Spleen (tissue), 11 donors: ENCODE results near the gene RTN3. TPM values are rescaled to one million over a fixed set of nuclear protein-coding genes. Genes with fewer than 3 reads are reported as not detected.

Experiments used
- DNase-seq: peaks from one replicate; pipeline ENCODE4 v3.0.0-alpha.2; 2020
- H3K27ac ChIP-seq, 8 donors: fragments of 200-600 bp; sonication (generic) in 7 of 8; 1 replicate in 4 of 8; 2 replicates in 4 of 8; pipeline versions ENCODE4 v1.5.0 to v1.8.0; 2016 to 2021; ENCODE audit warnings: inconsistent platforms in 4 of 8, mild to moderate bottlenecking in 4 of 8, moderate library complexity in 1 of 8
- H3K27me3 ChIP-seq, 7 donors: fragments of 200-600 bp; sonication (generic) in 6 of 7; replicated peaks in 1 of 7; 1 replicate in 4 of 7; 2 replicates in 3 of 7; pipeline versions ENCODE4 v1.5.0 to v1.8.0; 2016 to 2021; ENCODE audit warnings: inconsistent platforms in 3 of 7, mild to moderate bottlenecking in 1 of 7
- H3K36me3 ChIP-seq, 6 donors: fragments of 200-600 bp; sonication (generic) in 5 of 6; 1 replicate in 4 of 6; 2 replicates in 2 of 6; pipeline versions ENCODE4 v1.5.0 to v1.8.0; 2016 to 2021; ENCODE audit warnings: inconsistent platforms in 2 of 6
- H3K4me1 ChIP-seq, 6 donors: fragments of 200-600 bp; sonication (generic) in 5 of 6; 1 replicate in 3 of 6; 2 replicates in 3 of 6; pipeline versions ENCODE4 v1.5.0 to v1.8.0; 2016 to 2021; ENCODE audit warnings: inconsistent platforms in 3 of 6
- H3K4me3 ChIP-seq, 8 donors: fragments of 200-600 bp; sonication (generic) in 7 of 8; 1 replicate in 4 of 8; 2 replicates in 4 of 8; pipeline versions ENCODE4 v1.5.0 to v1.8.0; 2016 to 2021; ENCODE audit warnings: inconsistent platforms in 4 of 8, mild to moderate bottlenecking in 4 of 8, moderate library complexity in 2 of 8
- H3K9me3 ChIP-seq, 8 donors: fragments of 200-600 bp; sonication (generic) in 7 of 8; 1 replicate in 4 of 8; 2 replicates in 4 of 8; pipeline versions ENCODE4 v1.5.0 to v1.8.0; 2016 to 2021; ENCODE audit warnings: inconsistent platforms in 4 of 8
- CTCF ChIP-seq, 11 experiments: fragments of 200-600 bp in 7 of 11; fragments of 450-650 bp in 4 of 11; sonication (generic) in 4 of 11; IDR thresholded peaks in 8 of 11; conservative IDR thresholded peaks in 3 of 11; 1 replicate in 7 of 11; 2 replicates in 4 of 11; pipeline versions ENCODE4 v1.4.0 to v1.8.0; 2016 to 2021; ENCODE audit warnings: antibody characterized with exemption in 11 of 11, inconsistent platforms in 4 of 11, mild to moderate bottlenecking in 1 of 11
- POLR2A ChIP-seq, 3 donors: fragments of 450-650 bp; IDR thresholded peaks; one replicate each; pipeline ENCODE4 v1.5.1; 2017; ENCODE audit warnings: antibody characterized with exemption in 3 of 3, mild to moderate bottlenecking in 1 of 3
- POLR2AphosphoS5 ChIP-seq, 3 donors: sonication (generic); formaldehyde crosslinking; IDR thresholded peaks; one replicate each; pipeline ENCODE4 v1.5.1; 2017; ENCODE audit warnings: antibody characterized with exemption in 3 of 3
- WGBS, 5 donors: extraction: QIAGEN DNeasy Blood & Tissue Kit in 3 of 5; methylation state at CpG; one replicate each; pipeline versions ENCODE4 v1.1.5 to v1.1.7; 2013 to 2018; 5-methylcytosine and 5-hydroxymethylcytosine counted together
- intact Hi-C: fragments of 100-400 bp; cut with DNase I; formaldehyde crosslinking; loops from one replicate; pipeline ENCODE4 v1.15.0; 2023; ENCODE audit warnings: low total_unique reads
- polyA plus RNA-seq, 3 donors: library from polyadenylated mRNA; stranded (reverse); fragments of 200-250 nt; gene quantifications; one replicate each; pipeline ENCODE4 v1.2.1, GENCODE V29; 2013
- total RNA-seq, 7 donors: library from RNA; depleted of rRNA in 3 of 7; stranded (reverse); fragments of >200 nt in 3 of 7; fragmentation: NEBNext Ultra II Directional in 4 of 7; extraction: Animal tissue kit (Norgen Biotek cat#: 25700) in 4 of 7; gene quantifications; one replicate each; pipeline versions ENCODE4 v1.1.0 to v1.2.1, GENCODE V29; 2016 to 2021
- donor health status: healthy with polysubstance abuse.
- donor health status: DM: no; HTN: no; CAD: no; lungs with moderate emphysema.
- donor health status: DM: no; HTN: no; CAD: no.
- donor health status: Bipolar disorder and iron deficiency.
- donor health status: healthy.
- donor health status: DM: no; HTN: no; CAD: no.
- donor health status: DM: yes; HTN: yes; CAD: no.

The RTN3 gene
- total and polyA plus RNA-seq, 10 donors, result 17.6 to 166 (median 76.2) TPM

- Histone ChIP-seq H3K27ac (no peak overlapping the region), H3K9me3 (no peaks in the 10 kb centered on the region), H3K27me3 (no peaks in the 10 kb centered on the region), H3K36me3 (no peaks in the 10 kb centered on the region), H3K4me1 (peaks cover 0 to 17% (median 7%) of the 10 kb centered on the region in 6 donors), H3K4me3 (no peak overlapping the region)
- intact Hi-C loops, result loop anchor here (5.0 to 10.0 kb wide), 2 partner anchors 260 to 703 kb away; no protein-coding TSS in a partner anchor
- WGBS, 5 donors, result 43 to 86% (median 77%) methylated on average over 1 of the region's 1 CpG
- DNase-seq, result no peak
- TF ChIP-seq POLR2AphosphoS5 (IDR thresholded peaks at IDR 0.05) (no peak), POLR2A (IDR thresholded peaks at IDR 0.05) (no peak), CTCF (IDR thresholded peaks at IDR 0.05 in 8 of 11, conservative IDR thresholded peaks at IDR 0.05 in 3 of 11) (no peak)
Measured at GRCh38 chr11:63737718-63738117, 56.4 kb downstream of the RTN3 start.

GRCh38 chr11:63738720-63739360, 57.5 kb downstream of the RTN3 start:
- DNase-seq, result no peak
- H3K27ac ChIP-seq, result peak overlapping the region in 2 of 8 donors; percentile 15 to 21
- TF ChIP-seq CTCF (IDR thresholded peaks at IDR 0.05 in 8 of 11, conservative IDR thresholded peaks at IDR 0.05 in 3 of 11) (peak; percentile 63 to 97 (median 87)), POLR2AphosphoS5 (IDR thresholded peaks at IDR 0.05) (no peak), POLR2A (IDR thresholded peaks at IDR 0.05) (no peak)
- no peaks in the 10 kb centered on the region for H3K27me3 ChIP-seq
- no peak overlapping the region for H3K4me3 ChIP-seq
- intact Hi-C loops, result loop anchor here (5.0 to 10.0 kb wide), 2 partner anchors 262 to 704 kb away; no protein-coding TSS in a partner anchor
- peaks cover 0 to 17% (median 7%) of the 10 kb centered on the region in 6 donors for H3K4me1 ChIP-seq
- H3K9me3 ChIP-seq, result no peaks in the 10 kb centered on the region
- no peaks in the 10 kb centered on the region for H3K36me3 ChIP-seq
- 21 to 26% (median 25%) methylated on average over 8 of the region's 8 CpGs for WGBS, 5 donors

DNA sequence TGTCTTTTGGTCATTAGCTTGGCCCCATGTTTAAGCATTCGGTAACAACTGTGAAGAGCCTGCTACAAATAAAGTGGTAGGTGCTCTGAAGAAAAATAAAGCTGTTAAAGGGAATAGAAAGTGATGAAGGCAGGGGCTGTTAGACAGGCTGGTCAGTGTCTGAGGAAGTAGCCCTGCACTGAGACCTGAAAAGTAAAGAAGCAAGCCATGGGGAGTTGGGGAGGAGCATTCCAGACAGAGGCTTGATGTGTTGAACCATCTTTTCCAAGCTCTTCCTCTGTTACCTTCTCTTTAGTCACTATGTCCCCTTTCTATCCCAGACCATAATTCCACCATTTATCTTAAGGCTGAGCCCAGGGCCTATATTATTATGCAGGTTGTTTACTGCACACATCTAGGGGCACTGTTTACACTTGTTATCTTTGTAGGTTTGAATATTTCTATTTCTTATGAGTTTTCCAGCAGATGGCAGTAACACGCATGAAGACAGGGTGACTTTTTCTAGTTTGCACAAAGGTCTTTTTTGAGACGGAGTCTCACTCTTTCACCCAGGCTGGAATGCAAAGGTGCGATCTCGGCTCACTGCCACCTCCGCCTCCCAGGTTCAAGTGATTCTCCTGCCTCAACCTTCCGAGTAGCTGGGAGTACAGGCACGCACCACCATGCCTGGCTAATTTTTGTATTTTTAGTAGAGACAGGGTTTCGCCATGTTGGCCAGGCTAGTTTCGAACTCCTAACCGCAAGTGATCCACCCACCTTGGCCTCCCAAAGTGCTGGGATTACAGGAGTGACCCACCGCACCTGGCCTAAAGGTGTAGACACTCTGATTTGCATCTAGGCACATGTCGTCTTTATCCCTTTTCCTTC, 64.2 kb downstream of the RTN3 start:
- WGBS, 5 donors, result 84 to 90% (median 87%) methylated on average over 11 to 13 of the region's 13 CpGs
- DNase-seq, result no peak

More for the DNA sequence above, 64.2 kb downstream of the RTN3 start:
- Histone ChIP-seq H3K27ac (no peak overlapping the region), H3K9me3 (no peaks in the 10 kb centered on the region), H3K4me1 (peaks cover 0 to 3% (median 0%) of the 10 kb centered on the region in 6 donors), H3K36me3 (peaks cover 0 to 24% (median 8%) of the 10 kb centered on the region in 6 donors), H3K27me3 (no peaks in the 10 kb centered on the region), H3K4me3 (no peak overlapping the region)
- intact Hi-C loops, result no loop called here
- TF ChIP-seq POLR2AphosphoS5 (IDR thresholded peaks at IDR 0.05) (no peak), CTCF (IDR thresholded peaks at IDR 0.05 in 8 of 11, conservative IDR thresholded peaks at IDR 0.05 in 3 of 11) (no peak), POLR2A (IDR thresholded peaks at IDR 0.05) (no peak)
